HEK293 (cell line): ENCODE results near the gene TMEM92.
A peak's percentile ranks its signal among the peaks of the same experiment; 100 is the strongest.
"Not testable (repeated sequence)": the region's sequence is repeated elsewhere in the genome, so short reads cannot be mapped to it uniquely, and the experiment has no call there.

Source experiments
- CTCF ChIA-PET: fragments of 350-600 bp; formaldehyde crosslinking; extraction: SDS; loops from one replicate; lab custom pipeline; 2021; ENCODE audit warnings: antibody characterized with exemption; lab: Yijun Ruan, JAX
- POLR2A ChIA-PET: fragments of 300-600 bp; formaldehyde crosslinking; extraction: SDS; loops from one replicate; lab custom pipeline; 2020; ENCODE audit warnings: antibody characterized with exemption, inconsistent platforms; lab: Yijun Ruan, JAX
- H3K27ac ChIP-seq: fragments of 200-500 bp; sonication (Bioruptor generic); 2 replicates; pipeline ENCODE4 v1.5.1; 2014; ENCODE audit warnings: low read depth, low read length, control low read depth, inconsistent platforms; ENCODE audit errors: extremely low read depth
- H3K36me3 ChIP-seq, 2 experiments: fragments of 200-500 bp in 1 of 2; sonication (Bioruptor generic) in 1 of 2; 1 replicate in 1 of 2; 2 replicates in 1 of 2; pipeline ENCODE4 v1.5.1; 2014 to 2017; ENCODE audit warnings: inconsistent platforms in 2 of 2, low read length in 2 of 2; ENCODE audit not compliant: control insufficient read depth in 2 of 2, insufficient read depth in 1 of 2
- H3K4me1 ChIP-seq: fragments of 200-500 bp; sonication (Bioruptor generic); 2 replicates; pipeline ENCODE4 v1.5.1; 2014; ENCODE audit warnings: mild to moderate bottlenecking, low read length, inconsistent platforms; ENCODE audit not compliant: control insufficient read depth, insufficient read depth
- H3K4me3 ChIP-seq: 2 replicates; pipeline ENCODE4 v1.5.1; 2011; ENCODE audit warnings: low read depth, mild to moderate bottlenecking, control low read depth, low read length, moderate library complexity
- H3K9me3 ChIP-seq: fragments of 200-500 bp; sonication (Bioruptor generic); 2 replicates; pipeline ENCODE4 v1.5.1; 2014; ENCODE audit warnings: low read depth, low read length, inconsistent platforms; ENCODE audit not compliant: control insufficient read depth, insufficient read depth
- FEZF1 ChIP-seq: fragments of 450-650 bp; formaldehyde crosslinking; IDR thresholded peaks from 2 replicates; pipeline ENCODE4 v1.5.1; 2016; ENCODE audit warnings: missing biosample characterization, missing genetic modification characterization
- GLI4 ChIP-seq: fragments of 450-650 bp; formaldehyde crosslinking; IDR thresholded peaks from 2 replicates; pipeline ENCODE4 v1.5.1; 2016; ENCODE audit warnings: missing biosample characterization, missing genetic modification characterization
- HOXD13 ChIP-seq: sonication (generic); formaldehyde crosslinking; IDR thresholded peaks from 2 replicates; pipeline ENCODE4 v1.8.0; 2022; ENCODE audit warnings: missing genetic modification reagents, borderline replicate concordance
- KLF1 ChIP-seq: fragments of 450-650 bp; formaldehyde crosslinking; IDR thresholded peaks from 2 replicates; pipeline ENCODE4 v1.5.1; 2016; ENCODE audit warnings: missing biosample characterization, missing genetic modification characterization
- MZF1 ChIP-seq: fragments of 450-650 bp; formaldehyde crosslinking; IDR thresholded peaks from 2 replicates; pipeline ENCODE4 v1.5.1; 2017; ENCODE audit warnings: missing biosample characterization, missing genetic modification characterization, borderline replicate concordance
- PRDM6 ChIP-seq: fragments of 450-650 bp; formaldehyde crosslinking; IDR thresholded peaks from 2 replicates; pipeline ENCODE4 v1.5.1; 2017; ENCODE audit warnings: missing biosample characterization, missing genetic modification characterization
- YY1 ChIP-seq: fragments of 450-650 bp; formaldehyde crosslinking; IDR thresholded peaks from 2 replicates; pipeline ENCODE4 v1.5.1; 2018; ENCODE audit warnings: missing biosample characterization, missing genetic modification characterization
- ZBTB10 ChIP-seq: fragments of 450-650 bp; formaldehyde crosslinking; IDR thresholded peaks from 2 replicates; pipeline ENCODE4 v1.5.1; 2016; ENCODE audit warnings: missing biosample characterization, missing genetic modification characterization
- ZBTB8A ChIP-seq: fragments of 450-650 bp; formaldehyde crosslinking; IDR thresholded peaks from 2 replicates; pipeline ENCODE4 v1.5.1; 2016; ENCODE audit warnings: missing biosample characterization, missing genetic modification characterization
- ZNF121 ChIP-seq: fragments of 450-650 bp; formaldehyde crosslinking; IDR thresholded peaks from 2 replicates; pipeline ENCODE4 v1.5.1; 2016; ENCODE audit warnings: missing biosample characterization, missing genetic modification characterization
- ZNF223 ChIP-seq: fragments of 450-650 bp; formaldehyde crosslinking; IDR thresholded peaks from 2 replicates; pipeline ENCODE4 v1.5.1; 2016; ENCODE audit warnings: missing biosample characterization, missing genetic modification characterization
- ZNF341 ChIP-seq: fragments of 450-650 bp; formaldehyde crosslinking; IDR thresholded peaks from 2 replicates; pipeline ENCODE4; 2016; ENCODE audit warnings: low read depth, missing biosample characterization, missing genetic modification characterization
- ZNF404 ChIP-seq: fragments of 450-650 bp; formaldehyde crosslinking; IDR thresholded peaks from 2 replicates; pipeline ENCODE4 v1.5.1; 2017; ENCODE audit warnings: missing biosample characterization, missing genetic modification characterization
- ZNF521 ChIP-seq: fragments of 450-650 bp; formaldehyde crosslinking; IDR thresholded peaks from 2 replicates; pipeline ENCODE4 v1.5.1; 2017; ENCODE audit warnings: missing biosample characterization, mild to moderate bottlenecking, missing genetic modification characterization
- ZNF555 ChIP-seq: fragments of 450-650 bp; formaldehyde crosslinking; conservative IDR thresholded peaks from 2 replicates; pipeline ENCODE4 v1.5.1; 2017; ENCODE audit warnings: missing biosample characterization, mild to moderate bottlenecking, missing genetic modification characterization, inconsistent platforms
- ZNF677 ChIP-seq: fragments of 450-650 bp; IDR thresholded peaks from 2 replicates; pipeline ENCODE4 v1.5.0; 2018; ENCODE audit warnings: missing biosample characterization, mild to moderate bottlenecking, missing genetic modification characterization, moderate library complexity

The TMEM92 gene

GRCh38 chr17:50316016-50316587 is 41.8 kb downstream of the TMEM92 start:
- Histone ChIP-seq H3K4me1 (no peaks in the 10 kb centered on the region), H3K36me3 (no peaks in the 10 kb centered on the region), H3K27ac (no peak overlapping the region), H3K9me3 (no peaks in the 10 kb centered on the region), H3K4me3 (no peak overlapping the region)
- CTCF ChIA-PET, result interaction anchor here (0.7 to 2.3 kb wide), 6 partner anchors 46 to 576 kb away, joined by 3 to 13 read pairs (median 4); partner anchors contain the start of gene COL1A1
- TF ChIP-seq ZNF677, result no peak
- no peak for TF ChIP-seq ZBTB8A (tag by site-specific recombination)
- TF ChIP-seq YY1 (tag by site-specific recombination), result no peak
- TF ChIP-seq ZNF521 (tag by site-specific recombination), result no peak
- no peak for TF ChIP-seq FEZF1 (tag by site-specific recombination)
- TF ChIP-seq ZNF555, result no peak
- TF ChIP-seq PRDM6 (tag by site-specific recombination), result peak; percentile 51; the same call in 1 of the 2 replicates
- POLR2A ChIA-PET, result no interaction called here

DNA sequence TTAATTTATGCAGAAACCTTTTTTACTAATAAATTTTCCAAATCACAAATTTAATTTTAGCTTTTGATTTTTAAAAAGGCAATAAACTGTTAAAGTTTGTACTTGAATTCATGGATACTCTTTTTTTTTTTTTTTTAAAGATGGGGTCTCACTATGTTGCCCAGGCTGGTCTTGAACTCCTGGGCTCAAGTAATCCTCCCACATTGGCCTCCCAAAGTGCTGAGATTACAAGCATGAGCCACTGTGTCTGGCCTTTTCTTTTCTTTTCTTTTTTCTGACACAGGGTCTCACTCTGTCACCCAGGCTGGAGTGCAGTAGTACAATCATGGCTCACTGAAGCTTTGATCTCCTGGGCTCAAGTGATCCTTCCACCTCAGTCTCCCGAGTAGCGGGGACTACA is 42.4 kb downstream of the TMEM92 start:
- TF ChIP-seq ZNF121 (tag by site-specific recombination), result peak; percentile 88; the same call in 1 of the 2 replicates
- H3K9me3 ChIP-seq, H3K4me1 ChIP-seq, H3K27ac ChIP-seq, POLR2A ChIA-PET, H3K4me3 ChIP-seq, H3K36me3 ChIP-seq: not testable (repeated sequence)
- CTCF ChIA-PET, result interaction anchor here (0.6 to 2.3 kb wide), 9 partner anchors 18 to 576 kb away, joined by 3 to 13 read pairs (median 4); partner anchors contain the start of gene COL1A1

- H3K27ac ChIP-seq, result no peak overlapping the region
- ChIA-PET CTCF (interaction anchor here (0.6 to 2.3 kb wide), 6 partner anchors 19 to 311 kb away, joined by 3 to 13 read pairs (median 4); partner anchors contain the start of gene COL1A1), POLR2A (no interaction called here)
- H3K9me3 ChIP-seq, result no peaks in the 10 kb centered on the region
- no peaks in the 10 kb centered on the region for H3K4me1 ChIP-seq
- H3K36me3 ChIP-seq, result no peaks in the 10 kb centered on the region
- no peak for TF ChIP-seq KLF1 (tag by site-specific recombination)
- no peak for TF ChIP-seq ZNF223
- no peak for TF ChIP-seq ZNF404 (tag by site-specific recombination)
- TF ChIP-seq HOXD13 (CRISPR knock-in tag), result no peak
- TF ChIP-seq GLI4 (tag by site-specific recombination), result no peak
- TF ChIP-seq MZF1 (tag by site-specific recombination), result no peak
- no peak for TF ChIP-seq ZBTB10 (tag by site-specific recombination)
- no peak for TF ChIP-seq ZNF341
- H3K4me3 ChIP-seq, result no peak overlapping the region
These were observed 42.9 kb downstream of the TMEM92 start for GRCh38 chr17:50317121-50317520.
